Gastroesophageal sphincter (tissue), 3 donors: ENCODE measurements around the gene CACNA2D3.

Experiments
- EP300 ChIP-seq: sonication (generic); formaldehyde crosslinking; IDR thresholded peaks from one replicate; pipeline ENCODE4 v1.6.1; 2017; ENCODE audit warnings: antibody characterized with exemption, mild to moderate bottlenecking
- POLR2A ChIP-seq, 2 donors: fragments of 450-650 bp; IDR thresholded peaks; one replicate each; pipeline ENCODE4 v1.6.1; 2017; ENCODE audit warnings: antibody characterized with exemption in 2 of 2, mild to moderate bottlenecking in 2 of 2, moderate library complexity in 1 of 2
- POLR2AphosphoS5 ChIP-seq: sonication (generic); formaldehyde crosslinking; IDR thresholded peaks from one replicate; pipeline ENCODE4 v1.6.1; 2017; ENCODE audit warnings: antibody characterized with exemption
- TF ChIP-seq, protein P1 (sequence below), 4 experiments: fragments of 200-600 bp in 2 of 4; fragments of 450-650 bp in 2 of 4; sonication (generic) in 1 of 4; IDR thresholded peaks; one replicate each; pipeline ENCODE4 v1.5.1; 2017 to 2019; ENCODE audit warnings: antibody characterized with exemption in 4 of 4, mild to moderate bottlenecking in 2 of 4, moderate library complexity in 2 of 4

DNA sequence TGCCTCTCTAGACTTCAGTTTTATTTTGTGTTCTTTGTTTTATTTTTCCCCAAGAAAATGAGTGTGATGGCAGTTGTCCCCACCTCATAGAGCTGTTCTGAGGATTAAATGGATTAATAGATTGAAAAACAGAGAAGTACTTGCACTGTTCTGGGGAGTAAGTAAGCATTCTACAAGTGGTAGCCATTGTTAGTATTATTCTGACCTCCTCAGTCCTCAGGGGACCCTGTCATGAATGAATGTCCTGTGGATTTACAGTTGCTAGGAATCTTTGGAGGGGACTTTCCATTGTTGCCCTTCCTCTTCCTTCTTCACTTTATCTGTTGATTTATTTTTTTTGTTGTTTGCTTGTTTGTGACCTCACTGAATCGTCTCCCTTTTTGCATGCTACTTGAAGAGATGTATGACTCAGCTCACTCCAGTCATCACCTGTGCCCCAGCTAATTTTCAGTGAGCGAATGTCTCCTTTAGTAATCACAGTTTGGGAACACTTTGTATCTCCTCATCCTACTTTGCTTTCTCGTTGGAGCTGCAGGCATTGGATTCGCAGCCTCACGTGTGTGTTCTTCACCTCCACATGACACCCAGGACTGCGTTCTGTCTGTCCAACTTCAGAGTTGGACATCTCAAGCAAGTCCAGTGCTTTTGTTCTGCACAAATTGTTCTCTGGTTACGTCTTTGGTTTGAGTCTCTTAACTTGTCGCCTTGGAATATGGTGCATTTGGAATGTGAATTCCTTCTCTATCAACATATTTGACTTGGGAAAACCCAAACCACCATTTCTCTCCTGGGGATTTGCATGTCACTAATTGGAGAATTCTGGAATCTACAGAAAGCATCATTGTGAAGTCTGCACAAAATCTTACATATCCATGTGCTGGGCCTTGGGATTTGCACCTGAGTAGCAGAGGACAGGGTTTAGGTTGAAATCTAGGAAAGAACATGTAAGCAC lies 751.0 kb downstream of the CACNA2D3 start:
- TF ChIP-seq, protein P1, sequence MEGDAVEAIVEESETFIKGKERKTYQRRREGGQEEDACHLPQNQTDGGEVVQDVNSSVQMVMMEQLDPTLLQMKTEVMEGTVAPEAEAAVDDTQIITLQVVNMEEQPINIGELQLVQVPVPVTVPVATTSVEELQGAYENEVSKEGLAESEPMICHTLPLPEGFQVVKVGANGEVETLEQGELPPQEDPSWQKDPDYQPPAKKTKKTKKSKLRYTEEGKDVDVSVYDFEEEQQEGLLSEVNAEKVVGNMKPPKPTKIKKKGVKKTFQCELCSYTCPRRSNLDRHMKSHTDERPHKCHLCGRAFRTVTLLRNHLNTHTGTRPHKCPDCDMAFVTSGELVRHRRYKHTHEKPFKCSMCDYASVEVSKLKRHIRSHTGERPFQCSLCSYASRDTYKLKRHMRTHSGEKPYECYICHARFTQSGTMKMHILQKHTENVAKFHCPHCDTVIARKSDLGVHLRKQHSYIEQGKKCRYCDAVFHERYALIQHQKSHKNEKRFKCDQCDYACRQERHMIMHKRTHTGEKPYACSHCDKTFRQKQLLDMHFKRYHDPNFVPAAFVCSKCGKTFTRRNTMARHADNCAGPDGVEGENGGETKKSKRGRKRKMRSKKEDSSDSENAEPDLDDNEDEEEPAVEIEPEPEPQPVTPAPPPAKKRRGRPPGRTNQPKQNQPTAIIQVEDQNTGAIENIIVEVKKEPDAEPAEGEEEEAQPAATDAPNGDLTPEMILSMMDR (IDR thresholded peaks at IDR 0.05) = no peak
- no peak for TF ChIP-seq POLR2AphosphoS5
- no peak for TF ChIP-seq EP300
- TF ChIP-seq POLR2A (IDR thresholded peaks at IDR 0.05) = no peak
